Liver (tissue), 3 donors: ENCODE data around the gene CRYGC.

Experiments used
- EGR1 ChIP-seq, 2 donors: IDR thresholded peaks; 2 replicates each; pipeline ENCODE4 v1.6.1; 2016 to 2018; ENCODE audit warnings: antibody characterized with exemption in 2 of 2, low read depth in 2 of 2
- FOXA1 ChIP-seq: IDR thresholded peaks from 2 replicates; pipeline ENCODE4 v1.6.1; 2016; ENCODE audit warnings: antibody characterized with exemption
- GABPA ChIP-seq, 2 donors: IDR thresholded peaks in 1 of 2; conservative IDR thresholded peaks in 1 of 2; 2 replicates each; pipeline ENCODE4 v1.6.1; 2016; ENCODE audit warnings: antibody characterized with exemption in 2 of 2, mild to moderate bottlenecking in 1 of 2, moderate library complexity in 1 of 2
- HNF4A ChIP-seq, 2 donors: conservative IDR thresholded peaks; 2 replicates each; pipeline ENCODE4 v1.6.1; 2016; ENCODE audit warnings: antibody characterized with exemption in 2 of 2, mild to moderate bottlenecking in 2 of 2
- RAD21 ChIP-seq, 2 donors: IDR thresholded peaks; 2 replicates each; pipeline ENCODE4 v1.6.1; 2016; ENCODE audit warnings: antibody characterized with exemption in 2 of 2, mild to moderate bottlenecking in 2 of 2
- REST ChIP-seq: IDR thresholded peaks from 2 replicates; pipeline ENCODE4 v1.6.1; 2016; ENCODE audit warnings: antibody characterized with exemption, mild to moderate bottlenecking
- RXRA ChIP-seq, 2 donors: IDR thresholded peaks; 2 replicates each; pipeline ENCODE4 v1.6.1; 2017 to 2018; ENCODE audit warnings: antibody characterized with exemption in 2 of 2, mild to moderate bottlenecking in 1 of 2
- SP1 ChIP-seq: IDR thresholded peaks from 2 replicates; pipeline ENCODE4 v1.6.1; 2018; ENCODE audit warnings: antibody characterized with exemption, mild to moderate bottlenecking
- TAF1 ChIP-seq: conservative IDR thresholded peaks from 2 replicates; pipeline ENCODE4 v1.6.1; 2016; ENCODE audit warnings: antibody characterized with exemption, mild to moderate bottlenecking
- YY1 ChIP-seq: IDR thresholded peaks from 2 replicates; pipeline ENCODE4 v1.6.1; 2016; ENCODE audit warnings: antibody characterized with exemption, mild to moderate bottlenecking
- TF ChIP-seq, protein P1 (sequence below): fragments of 150-350 bp; IDR thresholded peaks from 2 replicates; pipeline ENCODE4 v1.5.1; 2017; ENCODE audit warnings: improper control_type of control experiment, low read depth, low read length; ENCODE audit not compliant: missing input control
- TF ChIP-seq, protein P2 (sequence below): IDR thresholded peaks from 2 replicates; pipeline ENCODE4 v1.6.1; 2016; ENCODE audit warnings: antibody characterized with exemption
- TF ChIP-seq, protein P3 (sequence below): IDR thresholded peaks from 2 replicates; pipeline ENCODE4 v1.6.1; 2016; ENCODE audit warnings: antibody characterized with exemption
- TF ChIP-seq, protein P4 (sequence below): IDR thresholded peaks from 2 replicates; pipeline ENCODE4 v1.6.1; 2016; ENCODE audit warnings: antibody characterized with exemption
- donor health status: healthy.
- donor health status: healthy.

DNA sequence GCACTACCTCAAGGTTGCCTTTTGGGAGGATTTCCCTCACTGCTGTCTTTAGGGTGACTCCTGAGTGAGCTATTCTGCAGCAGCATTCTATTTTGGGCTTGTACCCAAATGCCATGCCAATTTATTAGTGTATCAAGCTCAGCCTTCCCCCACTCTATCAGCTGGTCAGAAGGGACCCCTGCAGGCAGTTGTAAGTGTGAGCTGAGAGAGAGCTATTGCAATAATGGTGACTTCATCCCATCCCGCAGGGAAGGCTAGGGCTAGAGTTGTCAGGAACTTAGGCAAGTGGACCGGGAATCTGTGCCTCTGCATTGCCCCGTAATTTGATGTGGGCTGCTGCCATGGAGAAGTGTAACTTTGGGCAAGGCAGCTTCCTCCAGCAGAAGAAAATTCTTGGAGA is 18.1 kb upstream of the CRYGC start:
- TF ChIP-seq, protein P1, sequence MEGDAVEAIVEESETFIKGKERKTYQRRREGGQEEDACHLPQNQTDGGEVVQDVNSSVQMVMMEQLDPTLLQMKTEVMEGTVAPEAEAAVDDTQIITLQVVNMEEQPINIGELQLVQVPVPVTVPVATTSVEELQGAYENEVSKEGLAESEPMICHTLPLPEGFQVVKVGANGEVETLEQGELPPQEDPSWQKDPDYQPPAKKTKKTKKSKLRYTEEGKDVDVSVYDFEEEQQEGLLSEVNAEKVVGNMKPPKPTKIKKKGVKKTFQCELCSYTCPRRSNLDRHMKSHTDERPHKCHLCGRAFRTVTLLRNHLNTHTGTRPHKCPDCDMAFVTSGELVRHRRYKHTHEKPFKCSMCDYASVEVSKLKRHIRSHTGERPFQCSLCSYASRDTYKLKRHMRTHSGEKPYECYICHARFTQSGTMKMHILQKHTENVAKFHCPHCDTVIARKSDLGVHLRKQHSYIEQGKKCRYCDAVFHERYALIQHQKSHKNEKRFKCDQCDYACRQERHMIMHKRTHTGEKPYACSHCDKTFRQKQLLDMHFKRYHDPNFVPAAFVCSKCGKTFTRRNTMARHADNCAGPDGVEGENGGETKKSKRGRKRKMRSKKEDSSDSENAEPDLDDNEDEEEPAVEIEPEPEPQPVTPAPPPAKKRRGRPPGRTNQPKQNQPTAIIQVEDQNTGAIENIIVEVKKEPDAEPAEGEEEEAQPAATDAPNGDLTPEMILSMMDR = no peak
- TF ChIP-seq, protein P2, sequence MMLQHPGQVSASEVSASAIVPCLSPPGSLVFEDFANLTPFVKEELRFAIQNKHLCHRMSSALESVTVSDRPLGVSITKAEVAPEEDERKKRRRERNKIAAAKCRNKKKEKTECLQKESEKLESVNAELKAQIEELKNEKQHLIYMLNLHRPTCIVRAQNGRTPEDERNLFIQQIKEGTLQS = no peak
- no peak for TF ChIP-seq RAD21 (IDR thresholded peaks at IDR 0.05)
- no peak for TF ChIP-seq EGR1 (IDR thresholded peaks at IDR 0.05; ENCODE audit: low read depth in 2 of 2)
- TF ChIP-seq, protein P3, sequence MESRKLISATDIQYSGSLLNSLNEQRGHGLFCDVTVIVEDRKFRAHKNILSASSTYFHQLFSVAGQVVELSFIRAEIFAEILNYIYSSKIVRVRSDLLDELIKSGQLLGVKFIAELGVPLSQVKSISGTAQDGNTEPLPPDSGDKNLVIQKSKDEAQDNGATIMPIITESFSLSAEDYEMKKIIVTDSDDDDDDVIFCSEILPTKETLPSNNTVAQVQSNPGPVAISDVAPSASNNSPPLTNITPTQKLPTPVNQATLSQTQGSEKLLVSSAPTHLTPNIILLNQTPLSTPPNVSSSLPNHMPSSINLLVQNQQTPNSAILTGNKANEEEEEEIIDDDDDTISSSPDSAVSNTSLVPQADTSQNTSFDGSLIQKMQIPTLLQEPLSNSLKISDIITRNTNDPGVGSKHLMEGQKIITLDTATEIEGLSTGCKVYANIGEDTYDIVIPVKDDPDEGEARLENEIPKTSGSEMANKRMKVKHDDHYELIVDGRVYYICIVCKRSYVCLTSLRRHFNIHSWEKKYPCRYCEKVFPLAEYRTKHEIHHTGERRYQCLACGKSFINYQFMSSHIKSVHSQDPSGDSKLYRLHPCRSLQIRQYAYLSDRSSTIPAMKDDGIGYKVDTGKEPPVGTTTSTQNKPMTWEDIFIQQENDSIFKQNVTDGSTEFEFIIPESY = no peak
- TF ChIP-seq YY1 = no peak
- no peak for TF ChIP-seq RXRA (IDR thresholded peaks at IDR 0.05)
- TF ChIP-seq, protein P4, sequence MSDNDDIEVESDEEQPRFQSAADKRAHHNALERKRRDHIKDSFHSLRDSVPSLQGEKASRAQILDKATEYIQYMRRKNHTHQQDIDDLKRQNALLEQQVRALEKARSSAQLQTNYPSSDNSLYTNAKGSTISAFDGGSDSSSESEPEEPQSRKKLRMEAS = no peak
- TF ChIP-seq SP1 = no peak
- no peak for TF ChIP-seq FOXA1
- no peak for TF ChIP-seq REST
- no peak for TF ChIP-seq GABPA (IDR thresholded peaks at IDR 0.05 in 1 of 2, conservative IDR thresholded peaks at IDR 0.05 in 1 of 2)
- TF ChIP-seq TAF1 = no peak
- no peak for TF ChIP-seq HNF4A (conservative IDR thresholded peaks at IDR 0.05)
